ENCODE results near the gene CYS1.
"Not testable (repeated sequence)": the region's sequence is repeated elsewhere in the genome, so short reads cannot be mapped to it uniquely, and the experiment has no call there.

CYS1 gene

GRCh38 chr2:10094271-10094814, 14.1 kb upstream of the CYS1 start:
- no peak for DNase-seq (ENCODE audit: low read depth, low spot score)

- DNase-seq (ENCODE audit: low read depth, low spot score), result not testable (repeated sequence)
Measured at GRCh38 chr2:10091889-10092244, 11.7 kb upstream of the CYS1 start.

- DNase-seq (ENCODE audit: low read depth, low spot score), result no peak
Measured at GRCh38 chr2:10091182-10091888, 11.1 kb upstream of the CYS1 start.

- DNase-seq (ENCODE audit: low read depth, low spot score), result no peak
Measured at GRCh38 chr2:10089565-10090190, 9.5 kb upstream of the CYS1 start.

GRCh38 chr2:10087360-10087759, 7.1 kb upstream of the CYS1 start:
- DNase-seq (ENCODE audit: low read depth, low spot score), result no peak

- DNase-seq (ENCODE audit: low read depth, low spot score), result no peak
Measured at GRCh38 chr2:10086950-10087349, 6.7 kb upstream of the CYS1 start.

- DNase-seq (ENCODE audit: low read depth, low spot score), result no peak
Measured at GRCh38 chr2:10085668-10086059, 5.5 kb upstream of the CYS1 start.

GRCh38 chr2:10085043-10085667, 4.9 kb upstream of the CYS1 start:
- no peak for DNase-seq (ENCODE audit: low read depth, low spot score)

- DNase-seq (ENCODE audit: low read depth, low spot score), result no peak
Measured at GRCh38 chr2:10084223-10084865, 4.1 kb upstream of the CYS1 start.

- DNase-seq (ENCODE audit: low read depth, low spot score), result no peak
Measured at GRCh38 chr2:10083692-10084211, 3.5 kb upstream of the CYS1 start.

GRCh38 chr2:10083046-10083445, 2.8 kb upstream of the CYS1 start:
- DNase-seq (ENCODE audit: low read depth, low spot score), result no peak

- DNase-seq (ENCODE audit: low read depth, low spot score), result no peak
Measured at GRCh38 chr2:10080536-10081304, 509 bp upstream of the CYS1 start.

GRCh38 chr2:10079266-10079869, 843 bp downstream of the CYS1 start:
- peak; percentile 82 for DNase-seq (ENCODE audit: low read depth, low spot score)

GRCh38 chr2:10078704-10079265, 1.4 kb downstream of the CYS1 start:
- no peak for DNase-seq (ENCODE audit: low read depth, low spot score)

GRCh38 chr2:10078001-10078400, 2.2 kb downstream of the CYS1 start:
- DNase-seq (ENCODE audit: low read depth, low spot score), result no peak

GRCh38 chr2:10076988-10077527, 3.2 kb downstream of the CYS1 start:
- no peak for DNase-seq (ENCODE audit: low read depth, low spot score)

GRCh38 chr2:10076511-10076910, 3.7 kb downstream of the CYS1 start:
- no peak for DNase-seq (ENCODE audit: low read depth, low spot score)

GRCh38 chr2:10075571-10076209, 4.5 kb downstream of the CYS1 start:
- no peak for DNase-seq (ENCODE audit: low read depth, low spot score)

GRCh38 chr2:10075101-10075500, 5.1 kb downstream of the CYS1 start:
- no peak for DNase-seq (ENCODE audit: low read depth, low spot score)

- DNase-seq (ENCODE audit: low read depth, low spot score), result no peak
Measured at GRCh38 chr2:10073706-10074105, 6.5 kb downstream of the CYS1 start.
